ENCODE data around the gene TOM1L2.

GRCh38 chr17:18000030-18000408 lies 27.8 kb upstream of the TOM1L2 start:
- TF ChIP-seq CTCF (conservative IDR thresholded peaks at IDR 0.05 in 1 of 2, IDR thresholded peaks at IDR 0.05 in 1 of 2; ENCODE audit: low read depth in 1 of 2, low read length in 2 of 2) (no peak), EZH2 (IDR thresholded peaks at IDR 0.05; ENCODE audit: low read length, missing control alignments) (no peak)

Data from fibroblast of lung (primary cell).